ENCODE data around the gene IGF2BP1. TPM values are rescaled to one million over a fixed set of nuclear protein-coding genes. Genes with fewer than 3 reads are reported as not detected.
A peak's percentile ranks its signal among the peaks of the same experiment; 100 is the strongest.
"Not testable (repeated sequence)": the region's sequence is repeated elsewhere in the genome, so short reads cannot be mapped to it uniquely, and the experiment has no call there.

IGF2BP1 gene
- total and polyA plus RNA-seq, 3 donors from 2014 or later = 10.4 to 19.9 (median 19.3) TPM

GRCh38 chr17:49002331-49002730, 5.1 kb downstream of the IGF2BP1 start:
- intact Hi-C loops (cut with DNase I; ENCODE audit: low total_unique reads) = no loop called here
- WGBS, 2 donors = 65 to 74% methylated on average over 2 of the region's 2 CpGs
- H3K9me3 ChIP-seq = no peaks in the 10 kb centered on the region
- no peaks in the 10 kb centered on the region for H3K27me3 ChIP-seq
- no peak for DNase-seq
- no peaks in the 10 kb centered on the region for H3K4me1 ChIP-seq
- no peak overlapping the region for H3K27ac ChIP-seq
- TF ChIP-seq POLR2A (IDR thresholded peaks at IDR 0.05) = no peak
- TF ChIP-seq, protein P1, sequence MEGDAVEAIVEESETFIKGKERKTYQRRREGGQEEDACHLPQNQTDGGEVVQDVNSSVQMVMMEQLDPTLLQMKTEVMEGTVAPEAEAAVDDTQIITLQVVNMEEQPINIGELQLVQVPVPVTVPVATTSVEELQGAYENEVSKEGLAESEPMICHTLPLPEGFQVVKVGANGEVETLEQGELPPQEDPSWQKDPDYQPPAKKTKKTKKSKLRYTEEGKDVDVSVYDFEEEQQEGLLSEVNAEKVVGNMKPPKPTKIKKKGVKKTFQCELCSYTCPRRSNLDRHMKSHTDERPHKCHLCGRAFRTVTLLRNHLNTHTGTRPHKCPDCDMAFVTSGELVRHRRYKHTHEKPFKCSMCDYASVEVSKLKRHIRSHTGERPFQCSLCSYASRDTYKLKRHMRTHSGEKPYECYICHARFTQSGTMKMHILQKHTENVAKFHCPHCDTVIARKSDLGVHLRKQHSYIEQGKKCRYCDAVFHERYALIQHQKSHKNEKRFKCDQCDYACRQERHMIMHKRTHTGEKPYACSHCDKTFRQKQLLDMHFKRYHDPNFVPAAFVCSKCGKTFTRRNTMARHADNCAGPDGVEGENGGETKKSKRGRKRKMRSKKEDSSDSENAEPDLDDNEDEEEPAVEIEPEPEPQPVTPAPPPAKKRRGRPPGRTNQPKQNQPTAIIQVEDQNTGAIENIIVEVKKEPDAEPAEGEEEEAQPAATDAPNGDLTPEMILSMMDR (IDR thresholded peaks at IDR 0.05) = no peak
- no peak overlapping the region for H3K4me3 ChIP-seq
- H3K36me3 ChIP-seq (ENCODE audit: low read depth, missing control alignments) = no peaks in the 10 kb centered on the region

DNA sequence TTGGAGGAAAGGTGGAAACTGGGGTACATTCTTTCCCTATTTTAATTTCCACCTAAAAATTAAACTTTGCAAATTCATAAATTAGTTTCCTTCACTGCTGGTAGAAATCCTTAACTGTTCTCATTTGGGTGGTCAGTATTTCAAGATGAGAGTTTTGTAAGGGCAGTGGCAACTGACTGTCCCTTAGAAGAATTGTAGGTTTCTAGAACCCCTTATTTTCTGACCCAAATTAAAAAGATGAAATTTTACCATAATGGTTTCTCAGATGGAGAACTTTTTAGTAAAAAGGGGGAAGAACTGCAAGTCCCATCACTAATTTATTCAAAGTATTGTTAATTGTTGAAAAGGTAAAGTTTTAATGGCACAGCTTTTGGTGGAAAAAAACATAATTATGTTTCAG, 5.6 kb downstream of the IGF2BP1 start:
- intact Hi-C loops (cut with DNase I; ENCODE audit: low total_unique reads) = no loop called here
- TF ChIP-seq, protein P1 (IDR thresholded peaks at IDR 0.05) = no peak
- TF ChIP-seq POLR2A (IDR thresholded peaks at IDR 0.05) = no peak
- H3K27ac ChIP-seq = no peak overlapping the region
- H3K27me3 ChIP-seq = no peaks in the 10 kb centered on the region
- no peaks in the 10 kb centered on the region for H3K9me3 ChIP-seq
- H3K4me3 ChIP-seq = no peak overlapping the region
- no peak for DNase-seq
- no peaks in the 10 kb centered on the region for H3K36me3 ChIP-seq (ENCODE audit: low read depth, missing control alignments)
- H3K4me1 ChIP-seq = no peaks in the 10 kb centered on the region

GRCh38 chr17:49003557-49004511, 6.6 kb downstream of the IGF2BP1 start:
- TF ChIP-seq POLR2A (IDR thresholded peaks at IDR 0.05) = no peak
- TF ChIP-seq, protein P1 (IDR thresholded peaks at IDR 0.05) = no peak
- no peak overlapping the region for H3K27ac ChIP-seq
- no peaks in the 10 kb centered on the region for H3K9me3 ChIP-seq
- intact Hi-C loops (cut with DNase I; ENCODE audit: low total_unique reads) = no loop called here
- H3K4me3 ChIP-seq = peak overlapping the region in 1 of 2 donors; percentile 21
- DNase-seq = no peak
- H3K27me3 ChIP-seq = no peaks in the 10 kb centered on the region
- no peaks in the 10 kb centered on the region for H3K36me3 ChIP-seq (ENCODE audit: low read depth, missing control alignments)
- 8 to 9% methylated on average over 34 to 39 of the region's 39 CpGs for WGBS, 2 donors
- no peaks in the 10 kb centered on the region for H3K4me1 ChIP-seq

- Histone ChIP-seq H3K4me1 (no peaks in the 10 kb centered on the region), H3K27me3 (no peaks in the 10 kb centered on the region), H3K4me3 (no peak overlapping the region), H3K36me3 (ENCODE audit: low read depth, missing control alignments) (no peaks in the 10 kb centered on the region), H3K27ac (no peak overlapping the region), H3K9me3 (no peaks in the 10 kb centered on the region)
- TF ChIP-seq, protein P1 (IDR thresholded peaks at IDR 0.05) = no peak
- TF ChIP-seq POLR2A (IDR thresholded peaks at IDR 0.05) = no peak
- DNase-seq = no peak
- WGBS, 2 donors = 73 to 87% methylated on average over 2 of the region's 2 CpGs
- intact Hi-C loops (cut with DNase I; ENCODE audit: low total_unique reads) = no loop called here
These were observed 8.0 kb downstream of the IGF2BP1 start for GRCh38 chr17:49005140-49005539.

DNA sequence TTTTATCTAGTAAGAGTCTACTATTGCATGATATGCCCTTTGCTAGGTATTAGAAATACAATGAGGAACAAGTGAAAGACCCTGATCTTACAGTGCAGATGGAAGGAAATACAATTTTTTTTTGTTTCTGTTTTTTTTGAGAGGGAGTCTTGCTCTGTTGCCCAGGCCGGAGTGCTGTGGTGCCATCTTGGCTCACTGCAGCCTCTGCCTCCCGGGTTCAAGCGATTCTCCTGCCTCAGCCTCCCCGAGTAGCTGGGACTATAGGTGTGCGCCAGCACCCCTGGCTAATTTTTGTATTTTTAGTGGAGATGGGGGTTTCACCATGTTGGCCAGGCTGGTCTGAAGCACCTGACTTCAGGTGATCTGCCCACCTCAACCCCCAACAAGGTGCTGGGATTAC, 11.7 kb downstream of the IGF2BP1 start:
- H3K27me3 ChIP-seq; H3K36me3 ChIP-seq (ENCODE audit: low read depth, missing control alignments); DNase-seq; H3K9me3 ChIP-seq; H3K4me1 ChIP-seq; H3K4me3 ChIP-seq; H3K27ac ChIP-seq; intact Hi-C loops (cut with DNase I; ENCODE audit: low total_unique reads): not testable (repeated sequence)
- 94 to 96% methylated on average over 5 of the region's 5 CpGs for WGBS, 2 donors

Data from testis (tissue), 3 donors.